ELR (cell line): ENCODE measurements around the gene PELI2.
A peak's percentile ranks its signal among the peaks of the same experiment; 100 is the strongest.

Source experiments
- DNase-seq: peaks from one replicate; pipeline ENCODE4 v3.0.0-alpha.2; 2015; ENCODE audit warnings: low read depth

PELI2 gene

DNA sequence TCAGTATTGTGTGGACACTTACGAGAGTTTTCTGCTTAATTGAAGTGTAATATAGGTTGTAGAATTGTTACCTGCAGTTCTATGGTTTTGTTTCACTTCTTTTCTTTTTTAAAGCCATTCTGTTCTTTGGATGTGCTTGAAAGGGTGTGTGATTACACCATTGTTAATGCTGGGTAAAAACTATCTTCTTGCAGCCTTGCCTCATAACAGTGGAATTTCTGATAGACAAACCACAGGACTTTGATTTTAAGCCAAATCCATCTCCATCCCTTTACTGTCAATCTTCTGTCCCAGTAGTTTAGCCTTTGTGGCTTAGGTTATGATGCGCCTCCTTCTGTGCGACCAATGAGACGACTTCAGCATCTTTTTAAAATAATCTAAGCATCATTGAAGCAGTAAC is 182.3 kb downstream of the PELI2 start:
- no peak for DNase-seq

GRCh38 chr14:56304456-56304855 is 186.2 kb downstream of the PELI2 start:
- no peak for DNase-seq

DNA sequence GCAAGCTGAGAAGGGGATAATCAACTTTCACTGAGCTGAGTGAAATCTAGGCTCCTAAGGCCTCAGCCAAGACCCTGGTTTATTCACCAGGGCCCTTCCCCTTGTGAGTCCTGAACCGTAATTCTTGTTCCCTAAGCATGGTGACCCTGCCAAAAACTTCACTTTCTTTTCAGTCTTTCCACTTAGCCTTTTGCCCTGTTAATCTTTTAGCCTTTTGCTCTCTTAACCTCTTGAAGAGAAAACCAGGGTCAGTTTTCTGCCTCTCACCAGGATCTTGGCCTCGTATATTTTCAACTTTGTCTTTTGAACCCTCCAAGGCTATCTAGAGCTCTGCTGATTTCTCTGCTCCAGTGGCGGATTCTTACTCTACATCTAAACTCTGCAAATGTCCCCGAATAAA is 191.0 kb downstream of the PELI2 start:
- no peak for DNase-seq

- DNase-seq = no peak
Measured at GRCh38 chr14:56310643-56311042, 192.4 kb downstream of the PELI2 start.

DNA sequence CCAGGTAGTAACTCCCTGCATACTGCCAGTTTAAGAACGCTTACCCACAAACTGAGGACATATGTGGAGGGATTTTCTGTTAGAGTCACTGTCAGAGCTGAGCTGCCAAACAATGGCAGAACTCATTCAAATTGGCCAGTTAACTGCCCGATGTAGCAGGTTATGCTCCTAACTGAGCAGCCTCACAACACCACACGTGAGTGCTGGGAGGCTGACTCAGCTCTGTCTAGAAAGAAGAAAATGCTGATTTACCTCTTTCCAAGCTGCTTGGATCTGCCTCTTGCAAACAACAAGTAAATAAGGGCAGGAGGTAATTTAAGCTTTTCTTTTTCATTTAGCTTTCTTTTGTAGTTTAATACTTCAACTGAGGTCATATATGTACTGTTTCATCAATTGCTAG is 195.6 kb downstream of the PELI2 start:
- DNase-seq = no peak

DNA sequence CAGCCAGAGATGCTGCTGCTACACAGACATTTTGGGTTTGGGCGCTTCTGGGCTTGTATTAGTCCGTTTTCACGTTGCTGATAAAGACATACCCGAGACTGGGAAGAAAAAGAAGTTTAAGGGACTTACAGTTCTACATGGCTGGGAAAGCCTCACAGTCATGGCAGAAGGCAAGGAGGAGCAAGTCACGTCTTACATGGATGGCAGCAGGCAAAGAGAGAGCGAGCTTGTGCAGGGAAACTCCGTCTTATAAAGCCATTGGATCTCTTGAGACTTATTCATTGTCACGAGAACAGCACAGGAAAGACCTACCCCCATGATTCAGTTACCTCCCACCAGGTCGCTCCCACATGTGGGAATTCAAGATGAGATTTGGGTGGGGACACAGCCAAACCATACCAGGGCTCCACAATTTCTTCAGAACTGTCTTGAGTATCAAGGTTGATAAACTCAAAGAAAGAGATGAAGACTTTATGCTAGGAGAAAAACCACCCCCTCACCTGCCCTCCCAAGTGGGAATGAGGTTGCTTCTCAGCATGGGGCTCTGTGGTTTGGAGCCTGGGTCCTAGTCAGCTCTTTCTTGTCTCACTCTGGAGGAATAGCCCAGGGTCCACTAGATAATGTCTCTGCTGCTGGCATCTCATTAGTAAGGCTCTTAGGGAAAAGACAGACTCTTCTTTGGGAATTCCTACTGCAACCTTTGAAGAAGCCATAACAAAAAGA is 200.3 kb downstream of the PELI2 start:
- no peak for DNase-seq

DNA sequence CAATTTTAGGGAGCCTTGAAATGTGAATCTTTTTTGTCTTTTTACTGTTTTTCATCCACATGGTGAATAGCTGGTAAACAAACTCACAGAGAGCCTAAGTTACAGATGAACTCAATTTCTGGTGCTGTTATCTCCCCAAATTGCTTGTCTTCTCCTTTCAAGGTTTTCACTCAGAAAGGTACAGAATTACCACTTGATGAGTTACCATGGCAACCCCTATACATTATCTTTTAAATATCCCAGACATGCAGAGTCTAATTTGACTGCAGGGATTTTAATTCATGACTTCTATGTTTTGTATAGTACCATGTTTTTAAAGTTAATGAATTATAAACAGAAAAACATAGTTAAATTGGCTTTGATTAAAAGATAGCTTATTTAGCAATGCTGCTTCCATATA is 203.7 kb downstream of the PELI2 start:
- DNase-seq = no peak

DNA sequence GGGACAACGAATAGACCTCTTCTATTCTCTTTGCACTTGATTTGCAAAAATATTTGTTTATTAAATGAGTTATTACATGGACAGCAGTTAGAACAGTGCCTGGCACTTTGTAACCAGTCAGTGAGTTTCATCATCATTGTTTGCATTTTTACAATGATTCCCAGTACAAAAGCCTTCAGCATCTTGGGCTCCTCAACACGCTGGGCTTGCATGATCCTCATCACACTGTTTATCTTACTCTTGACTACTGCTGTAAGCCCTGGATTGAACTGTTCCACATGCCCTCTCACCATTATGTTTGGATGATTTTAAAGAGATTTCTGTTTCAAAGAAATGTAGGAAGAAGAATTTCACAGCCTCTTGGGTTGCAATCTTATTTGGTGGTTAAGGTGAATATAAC is 204.3 kb downstream of the PELI2 start:
- DNase-seq = no peak

GRCh38 chr14:56324454-56324853 is 206.2 kb downstream of the PELI2 start:
- DNase-seq = no peak

GRCh38 chr14:56324856-56325699 is 206.9 kb downstream of the PELI2 start:
- no peak for DNase-seq

DNA sequence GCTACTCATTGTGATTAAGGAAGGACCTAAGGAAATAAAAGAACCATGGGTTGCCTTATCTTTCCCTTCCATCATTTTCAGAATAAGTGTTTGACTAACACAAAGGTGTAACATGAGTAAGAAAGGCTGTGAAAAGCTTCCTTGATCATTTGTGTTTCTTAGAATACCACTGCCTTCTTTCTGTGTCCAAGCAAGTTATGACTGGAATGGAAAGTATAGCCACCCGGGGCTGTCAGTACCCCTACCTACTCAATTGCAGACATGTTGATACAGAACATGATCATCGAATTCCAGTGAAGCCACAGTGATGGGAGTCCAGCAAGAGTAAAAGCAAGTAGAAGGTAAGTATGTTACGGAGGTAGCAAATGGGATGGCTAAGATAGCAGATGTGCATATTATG is 209.8 kb downstream of the PELI2 start:
- no peak for DNase-seq

DNA sequence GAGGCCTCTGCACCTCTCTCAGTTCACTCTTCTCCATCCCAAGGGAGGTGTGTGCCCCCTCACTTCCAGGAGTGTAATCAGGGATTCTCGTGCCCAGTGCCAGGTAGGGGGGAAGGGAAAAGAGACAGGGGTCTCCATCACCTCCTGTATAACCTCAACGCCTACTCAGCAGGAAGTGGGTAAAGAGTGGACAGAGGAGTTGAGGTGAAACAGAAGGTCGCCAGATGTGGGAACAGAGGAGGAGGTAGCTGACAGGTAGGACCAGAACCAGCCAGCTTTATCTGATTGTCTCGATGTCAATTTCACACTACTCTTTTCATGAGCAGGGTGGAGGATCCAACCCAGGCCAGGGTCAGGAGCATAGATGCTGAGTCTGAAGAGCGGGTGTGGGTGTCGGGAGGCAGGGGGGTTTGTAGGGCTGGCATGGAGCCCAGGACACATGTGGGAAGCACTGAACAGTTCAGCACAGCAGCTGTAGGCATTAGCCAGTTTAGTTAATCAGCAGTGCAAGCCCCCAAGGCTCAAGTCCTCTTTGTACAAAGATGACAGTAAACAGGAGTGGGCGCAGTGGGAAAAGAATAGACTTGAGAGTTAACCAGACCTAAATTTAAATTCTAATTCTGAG is 213.5 kb downstream of the PELI2 start:
- no peak for DNase-seq

DNA sequence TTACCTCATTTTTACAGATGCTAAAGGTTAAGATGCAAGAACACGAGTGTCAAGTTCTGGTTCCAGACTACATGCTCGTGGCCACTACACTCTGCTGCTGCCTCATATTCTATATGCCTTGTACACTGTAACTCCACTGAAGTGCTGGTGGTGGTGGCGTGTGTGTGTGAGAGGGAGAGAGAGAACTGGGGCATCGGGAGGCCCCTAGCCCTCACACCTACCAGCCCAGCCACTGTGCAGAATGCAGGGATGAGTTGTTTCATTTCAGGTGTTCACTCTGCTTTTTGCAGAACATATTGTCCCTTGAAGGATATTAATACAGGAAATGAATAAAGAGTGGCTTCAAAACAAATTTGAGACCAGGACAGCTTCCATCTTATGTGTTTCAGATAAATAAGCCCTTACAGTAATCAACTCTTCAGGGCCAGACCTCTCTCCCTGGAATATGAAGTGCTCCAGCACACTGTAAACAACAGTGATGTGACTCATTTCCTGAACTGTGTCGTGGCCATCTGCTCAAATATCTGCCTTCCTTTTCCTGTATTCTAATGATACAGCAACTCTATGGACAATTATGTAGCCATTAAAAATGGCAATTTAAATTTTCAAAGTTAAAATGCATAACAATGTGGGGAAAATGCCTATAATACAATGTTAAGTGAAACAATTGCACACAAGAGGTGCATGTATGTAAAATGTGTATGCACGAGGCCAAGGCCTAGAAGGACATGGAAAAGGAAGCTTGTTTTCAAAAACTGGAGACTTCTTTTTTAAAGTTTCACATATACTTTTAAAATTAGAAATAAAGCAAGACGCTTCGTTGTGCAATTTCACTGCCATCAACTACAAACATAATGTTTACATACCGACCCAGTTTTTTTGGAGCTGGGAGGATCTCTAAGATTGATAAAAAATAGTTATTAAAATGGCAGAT is 215.4 kb downstream of the PELI2 start:
- peak; percentile 80 for DNase-seq

DNA sequence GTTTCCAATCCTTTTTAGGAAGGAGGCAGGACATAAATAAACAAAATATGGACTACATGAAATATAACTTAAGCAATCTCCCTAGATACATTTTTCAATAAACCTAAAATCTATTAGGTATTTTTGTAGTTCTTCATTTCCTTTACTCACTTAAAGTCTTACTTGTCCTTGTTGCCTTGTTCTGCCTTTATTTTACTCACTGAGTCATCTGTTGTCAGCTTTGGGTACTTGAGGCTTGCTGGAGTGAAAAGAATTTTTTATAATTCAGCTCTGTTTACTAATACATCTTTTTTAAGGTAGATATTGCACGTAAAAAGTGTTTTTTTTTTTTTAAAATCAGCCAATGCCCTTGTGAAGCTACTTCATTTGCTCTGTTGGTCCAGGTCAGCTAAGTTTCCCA is 216.2 kb downstream of the PELI2 start:
- DNase-seq = peak; percentile 9

GRCh38 chr14:56338674-56339073 is 220.5 kb downstream of the PELI2 start:
- no peak for DNase-seq

- DNase-seq = peak; percentile 91
Measured at GRCh38 chr14:56339855-56340701, 221.9 kb downstream of the PELI2 start.

DNA sequence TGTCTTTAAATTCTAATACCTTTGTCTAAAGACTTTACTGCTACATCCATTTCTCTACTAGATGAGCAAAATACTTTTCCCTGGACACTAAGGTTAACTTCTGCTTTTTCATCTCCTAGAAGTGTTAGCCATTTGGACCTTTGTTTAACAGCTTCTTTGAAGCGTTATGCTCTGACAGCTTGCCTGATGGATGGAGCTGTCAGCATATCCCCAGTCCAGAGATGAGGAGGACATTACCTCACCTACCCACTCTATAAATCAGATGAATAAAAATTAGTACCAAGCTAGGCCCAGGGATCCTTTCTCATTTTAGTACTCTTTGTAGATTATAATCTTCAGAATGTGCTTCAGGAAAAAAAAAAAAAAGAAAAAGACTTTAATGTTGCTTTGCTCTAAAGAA is 222.7 kb downstream of the PELI2 start:
- no peak for DNase-seq

- DNase-seq = no peak
Measured at GRCh38 chr14:56341766-56342493, 223.7 kb downstream of the PELI2 start.

DNA sequence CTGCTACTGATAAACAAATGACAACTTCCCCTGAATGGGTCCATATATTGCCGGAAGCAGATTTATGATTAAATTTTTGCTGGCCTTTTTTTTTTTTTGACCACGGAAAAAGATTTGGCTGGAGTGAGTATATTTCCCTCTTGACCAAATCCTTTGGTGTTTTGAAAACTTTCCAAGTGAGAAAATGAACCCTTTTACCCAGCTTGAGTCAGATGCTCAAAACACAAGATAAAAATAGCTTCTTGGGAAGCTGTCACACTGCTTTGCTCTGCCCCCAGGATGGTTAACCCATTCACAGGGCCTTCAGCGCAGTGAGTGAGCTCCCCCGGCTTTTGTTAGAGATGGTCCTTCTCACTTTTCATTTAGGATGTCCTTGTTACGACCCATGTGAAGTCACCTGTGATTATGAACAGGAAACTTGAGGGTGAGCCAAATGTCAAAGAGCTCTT is 224.3 kb downstream of the PELI2 start:
- no peak for DNase-seq

DNA sequence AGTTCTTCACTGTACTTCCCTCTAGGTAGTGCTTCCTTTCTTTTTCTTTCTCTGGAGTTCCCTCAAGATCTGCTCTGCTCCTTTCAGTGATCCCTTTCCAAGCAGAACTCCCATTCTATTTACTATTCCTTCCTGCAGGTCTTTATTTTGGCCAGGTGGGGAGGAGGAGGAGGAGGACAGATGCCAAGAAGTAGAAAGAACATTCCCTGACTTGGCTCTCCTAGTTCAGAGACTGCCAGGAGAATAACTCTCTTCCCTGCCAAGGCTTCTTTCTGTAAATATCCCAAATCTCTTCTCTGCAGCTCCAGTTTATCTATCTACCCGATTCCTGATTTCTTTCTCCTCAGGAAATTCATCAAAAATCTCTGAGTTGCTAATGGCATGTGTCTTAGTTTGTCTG is 231.7 kb downstream of the PELI2 start:
- DNase-seq = no peak
